HL-60/S4 treated with retinoic acid at 250 ng/mL for 4 days and 3 days (cell line): ENCODE measurements around the gene PLXNA4.
"Not testable (repeated sequence)": the region's sequence is repeated elsewhere in the genome, so short reads cannot be mapped to it uniquely, and the experiment has no call there.

Experiments
- in situ Hi-C: fragments of 300-500 bp; cut with MboI; formaldehyde crosslinking; loops from 2 replicates; pipeline ENCODE4 v1.7.0; 2022; ENCODE audit warnings: low sequenced_read_pairs

PLXNA4 gene

GRCh38 chr7:132575982-132576720 lies at the start of gene PLXNA4:
PLXNA4 (minus strand) TSS chr7:132576470; CDS start chr7:132508693, 67,777 bp downstream.
- in situ Hi-C loops = no loop called here

- in situ Hi-C loops = no loop called here
Measured at GRCh38 chr7:132625651-132626050, 49.4 kb upstream of the PLXNA4 start.

- in situ Hi-C loops = no loop called here
Measured at GRCh38 chr7:132622081-132622480, 45.8 kb upstream of the PLXNA4 start.

GRCh38 chr7:132619967-132620366 lies 43.7 kb upstream of the PLXNA4 start:
- in situ Hi-C loops = no loop called here

GRCh38 chr7:132618956-132619305 lies 42.7 kb upstream of the PLXNA4 start:
- in situ Hi-C loops = no loop called here

GRCh38 chr7:132618271-132618955 lies 42.1 kb upstream of the PLXNA4 start:
- in situ Hi-C loops = no loop called here

- in situ Hi-C loops = no loop called here
Measured at GRCh38 chr7:132614428-132615318, 38.4 kb upstream of the PLXNA4 start.

GRCh38 chr7:132613737-132614136 lies 37.5 kb upstream of the PLXNA4 start:
- in situ Hi-C loops = no loop called here

GRCh38 chr7:132610995-132611394 lies 34.7 kb upstream of the PLXNA4 start:
- in situ Hi-C loops = no loop called here

GRCh38 chr7:132609906-132610520 lies 33.7 kb upstream of the PLXNA4 start:
- in situ Hi-C loops = no loop called here

GRCh38 chr7:132609222-132609621 lies 33.0 kb upstream of the PLXNA4 start:
- in situ Hi-C loops = no loop called here

GRCh38 chr7:132608523-132608922 lies 32.3 kb upstream of the PLXNA4 start:
- in situ Hi-C loops = no loop called here

- in situ Hi-C loops = no loop called here
Measured at GRCh38 chr7:132607656-132608055, 31.4 kb upstream of the PLXNA4 start.

GRCh38 chr7:132604121-132604520 lies 27.9 kb upstream of the PLXNA4 start:
- in situ Hi-C loops = no loop called here

GRCh38 chr7:132603220-132603833 lies 27.1 kb upstream of the PLXNA4 start:
- in situ Hi-C loops = no loop called here

- in situ Hi-C loops = no loop called here
Measured at GRCh38 chr7:132601783-132602182, 25.5 kb upstream of the PLXNA4 start.

GRCh38 chr7:132596588-132596987 lies 20.3 kb upstream of the PLXNA4 start:
- in situ Hi-C loops = no loop called here

GRCh38 chr7:132594741-132595140 lies 18.5 kb upstream of the PLXNA4 start:
- in situ Hi-C loops = not testable (repeated sequence)

GRCh38 chr7:132592936-132593335 lies 16.7 kb upstream of the PLXNA4 start:
- in situ Hi-C loops = no loop called here

GRCh38 chr7:132592231-132592920 lies 16.1 kb upstream of the PLXNA4 start:
- in situ Hi-C loops = no loop called here
